GM21423 (cell line): ENCODE data around the gene KCNN1.

Experiments used
- ATAC-seq: cut with Tn5 transposase; IDR thresholded peaks from one replicate; pipeline ENCODE4 v1.9.1; 2021; ENCODE audit warnings: mild to moderate bottlenecking, moderate library complexity; ENCODE audit not compliant: unreplicated experiment

KCNN1 gene

GRCh38 chr19:17946965-17947784 lies 19.7 kb upstream of the KCNN1 start:
- peak; percentile 15 for ATAC-seq

GRCh38 chr19:17947815-17948513 lies 18.9 kb upstream of the KCNN1 start:
- ATAC-seq, result peak; percentile 47

GRCh38 chr19:17948514-17948900 lies 18.4 kb upstream of the KCNN1 start:
- no peak for ATAC-seq

GRCh38 chr19:17948931-17949930 lies 17.7 kb upstream of the KCNN1 start:
- ATAC-seq, result no peak

GRCh38 chr19:17949956-17950309 lies 17.0 kb upstream of the KCNN1 start:
- no peak for ATAC-seq

GRCh38 chr19:17950310-17951156 lies 16.4 kb upstream of the KCNN1 start:
- ATAC-seq, result no peak

- ATAC-seq, result no peak
These were observed 15.5 kb upstream of the KCNN1 start for GRCh38 chr19:17951157-17951989.

GRCh38 chr19:17951990-17952976 lies 14.6 kb upstream of the KCNN1 start:
- ATAC-seq, result no peak

GRCh38 chr19:17953316-17953801 lies 13.5 kb upstream of the KCNN1 start:
- no peak for ATAC-seq

- ATAC-seq, result no peak
These were observed 13.0 kb upstream of the KCNN1 start for GRCh38 chr19:17953869-17954268.

- ATAC-seq, result no peak
These were observed 12.5 kb upstream of the KCNN1 start for GRCh38 chr19:17954401-17954800.

- no peak for ATAC-seq
These were observed 9.6 kb upstream of the KCNN1 start for GRCh38 chr19:17957149-17957849.

- ATAC-seq, result no peak
These were observed 9.0 kb upstream of the KCNN1 start for GRCh38 chr19:17957885-17958284.

- ATAC-seq, result no peak
These were observed 2.8 kb upstream of the KCNN1 start for GRCh38 chr19:17963936-17964691.

- ATAC-seq, result no peak
These were observed 1.4 kb upstream of the KCNN1 start for GRCh38 chr19:17965370-17966128.

GRCh38 chr19:17966129-17966483 lies 801 bp upstream of the KCNN1 start:
- ATAC-seq, result no peak
